Measurements from ENCODE around the gene TESPA1. TPM values are rescaled to one million over a fixed set of nuclear protein-coding genes. Genes with fewer than 3 reads are reported as not detected.
A peak's percentile ranks its signal among the peaks of the same experiment; 100 is the strongest.

The TESPA1 gene, protein sequence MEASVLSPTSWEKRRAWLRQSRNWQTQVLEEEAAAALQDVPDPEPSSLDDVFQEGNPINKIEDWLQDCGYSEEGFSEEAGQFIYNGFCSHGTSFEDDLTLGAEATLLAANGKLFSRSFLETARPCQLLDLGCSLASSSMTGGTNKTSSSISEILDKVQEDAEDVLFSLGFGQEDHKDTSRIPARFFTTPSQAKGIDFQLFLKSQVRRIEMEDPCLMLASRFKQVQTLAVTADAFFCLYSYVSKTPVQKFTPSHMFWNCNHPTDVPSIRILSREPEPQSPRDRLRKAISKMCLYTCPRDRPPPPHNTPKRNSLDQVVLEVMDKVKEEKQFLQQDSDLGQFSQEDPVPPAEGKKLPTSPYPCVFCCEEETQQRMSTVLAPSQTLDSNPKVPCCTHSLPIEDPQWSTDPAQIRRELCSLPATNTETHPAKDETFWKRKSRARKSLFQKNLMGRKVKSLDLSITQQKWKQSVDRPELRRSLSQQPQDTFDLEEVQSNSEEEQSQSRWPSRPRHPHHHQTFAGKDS
- not detected for total RNA-seq (2021; fragmentation: NEBNext Ultra II Directional; extraction: Animal tissue kit (Norgen Biotek cat#: 25700))
- long read RNA-seq = 0 reads

- no peak within 1 kb of the TSS for H3K27ac Mint-ChIP-seq
- H3K27me3 Mint-ChIP-seq (ENCODE audit: insufficient read depth) = peaks cover 14% of the 10 kb centered on the region
- TF ChIP-seq CTCF (IDR thresholded peaks at IDR 0.05) = no peak
- H3K4me1 Mint-ChIP-seq (ENCODE audit: low read depth) = no peaks in the 10 kb centered on the region
- no peaks in the 10 kb centered on the region for H3K36me3 Mint-ChIP-seq (ENCODE audit: low read depth)
- H3K4me3 Mint-ChIP-seq = no peak within 1 kb of the TSS
- no peak for DNase-seq
- no peaks in the 10 kb centered on the region for H3K9me3 Mint-ChIP-seq
These were observed at the start of gene TESPA1 for GRCh38 chr12:54984658-54985376. Gene TESPA1 (minus strand): TSS chr12:54984762. CDS start chr12:54974562, 10,200 bp downstream.

- Mint-ChIP-seq H3K27me3 (ENCODE audit: insufficient read depth) (peaks cover 10% of the 10 kb centered on the region; the same call in 1 of the 2 replicates), H3K27ac (no peak overlapping the region)
These were observed 49.7 kb upstream of the TESPA1 start for GRCh38 chr12:55034218-55034617.

DNA sequence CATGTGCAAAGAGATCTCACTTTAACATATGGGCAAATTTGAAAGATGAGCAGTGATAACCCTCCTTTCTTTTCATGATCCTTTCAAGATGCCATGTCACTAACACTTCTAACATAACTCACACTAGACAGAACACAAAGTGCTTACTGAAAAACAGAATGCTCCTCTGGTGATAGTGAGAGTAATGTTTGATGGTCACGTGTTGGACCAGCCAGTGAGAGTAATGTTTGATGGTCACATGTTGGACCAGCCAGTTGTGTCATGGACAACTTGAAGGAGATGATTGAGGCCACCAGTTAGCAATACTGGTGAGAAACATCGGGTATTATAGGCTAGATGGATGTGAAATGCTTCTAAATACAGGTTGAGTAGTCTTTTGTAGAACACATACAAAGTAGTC, 40.9 kb upstream of the TESPA1 start:
- Mint-ChIP-seq H3K36me3 (ENCODE audit: low read depth) (no peaks in the 10 kb centered on the region), H3K27me3 (ENCODE audit: insufficient read depth) (no peaks in the 10 kb centered on the region)

More at GRCh38 chr12:55034218-55034617, 49.7 kb upstream of the TESPA1 start:
- Mint-ChIP-seq H3K4me3 (no peak overlapping the region), H3K9me3 (no peaks in the 10 kb centered on the region), H3K4me1 (ENCODE audit: low read depth) (no peaks in the 10 kb centered on the region), H3K36me3 (ENCODE audit: low read depth) (no peaks in the 10 kb centered on the region)
- DNase-seq = no peak
- no peak for TF ChIP-seq CTCF (IDR thresholded peaks at IDR 0.05)

GRCh38 chr12:55024575-55024974, 40.0 kb upstream of the TESPA1 start:
- Mint-ChIP-seq H3K9me3 (no peaks in the 10 kb centered on the region), H3K27me3 (ENCODE audit: insufficient read depth) (peaks cover 1% of the 10 kb centered on the region; the same call in 1 of the 2 replicates), H3K36me3 (ENCODE audit: low read depth) (no peaks in the 10 kb centered on the region), H3K4me3 (no peak overlapping the region), H3K27ac (no peak overlapping the region), H3K4me1 (ENCODE audit: low read depth) (0 out of 2 replicates have a peak, but pooled peaks cover 4% of the 10 kb centered on the region)
- TF ChIP-seq CTCF (IDR thresholded peaks at IDR 0.05) = no peak
- DNase-seq = no peak

More for the DNA sequence above, 40.9 kb upstream of the TESPA1 start:
- Mint-ChIP-seq H3K27ac (no peak overlapping the region), H3K4me3 (no peak overlapping the region), H3K9me3 (no peaks in the 10 kb centered on the region), H3K4me1 (ENCODE audit: low read depth) (no peaks in the 10 kb centered on the region)
- no peak for TF ChIP-seq CTCF (IDR thresholded peaks at IDR 0.05)
- DNase-seq = no peak

DNA sequence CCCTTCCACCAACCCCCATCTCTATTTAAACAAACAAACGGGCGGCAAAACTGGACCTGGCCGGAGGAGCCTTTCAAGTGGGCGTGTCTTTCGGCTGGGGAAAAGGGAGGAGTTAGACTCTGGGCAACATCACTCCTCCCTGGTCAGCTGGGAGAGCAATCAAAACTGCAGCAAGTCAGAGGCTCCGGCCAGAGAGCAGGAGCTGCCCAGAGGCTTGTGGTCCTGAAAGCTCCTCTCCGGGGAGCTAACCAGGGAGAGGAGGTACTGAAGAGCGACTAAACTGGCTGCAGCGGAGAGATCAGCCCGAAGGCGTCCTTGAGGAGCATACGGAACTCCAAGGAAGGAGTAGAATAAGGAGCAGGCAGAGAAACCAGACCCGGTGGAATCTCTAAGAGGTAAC, 35.2 kb upstream of the TESPA1 start, which contains the start of gene NEUROD4:
NEUROD4 (plus strand) TSS at position 191 of the 400 bp plus-strand sequence. CDS start 6,466 bp downstream, outside the sequence.
- DNase-seq = peak; percentile 67
- 0 out of 2 replicates have a peak, but pooled peaks cover 6% of the 10 kb centered on the region for H3K4me1 Mint-ChIP-seq (ENCODE audit: low read depth)
- H3K27ac Mint-ChIP-seq = no peak within 1 kb of the TSS
- no peak for TF ChIP-seq CTCF (IDR thresholded peaks at IDR 0.05)
- peaks cover 2% of the 10 kb centered on the region; the same call in 1 of the 2 replicates for H3K27me3 Mint-ChIP-seq (ENCODE audit: insufficient read depth)
- H3K9me3 Mint-ChIP-seq = no peaks in the 10 kb centered on the region
- no peaks in the 10 kb centered on the region for H3K36me3 Mint-ChIP-seq (ENCODE audit: low read depth)
- no peak within 1 kb of the TSS for H3K4me3 Mint-ChIP-seq

Data from HFFc6 (cell line).